Small intestine (tissue), 7 donors: Measurements from ENCODE around the gene SLC25A25. TPM values are rescaled to one million over a fixed set of nuclear protein-coding genes. Genes with fewer than 3 reads are reported as not detected.
"Not testable (repeated sequence)": the region's sequence is repeated elsewhere in the genome, so short reads cannot be mapped to it uniquely, and the experiment has no call there.

Source experiments
- DNase-seq, 2 donors: peaks; one replicate each; pipeline versions ENCODE4 v3.0.0 to v3.0.0-alpha.2; 2013
- FAIRE-seq: peaks from 2 replicates; lab custom pipeline; 2012; peaks lifted over from hg19 to GRCh38; lab: Jason Lieb, UNC
- H3K27ac ChIP-seq, 3 donors: one replicate each; pipeline ENCODE4 v1.5.1; 2013; ENCODE audit warnings: low read length in 2 of 3, mild to moderate bottlenecking in 2 of 3, control low read depth in 1 of 3, inconsistent platforms in 1 of 3, low read depth in 1 of 3, moderate library complexity in 1 of 3
- H3K27me3 ChIP-seq, 3 donors: one replicate each; pipeline ENCODE4 v1.6.1; 2013; ENCODE audit warnings: low read length in 3 of 3, inconsistent platforms in 1 of 3; ENCODE audit not compliant: control insufficient read depth in 3 of 3, insufficient read depth in 3 of 3
- H3K36me3 ChIP-seq, 3 donors: one replicate each; pipeline ENCODE4 v1.6.1; 2013; ENCODE audit warnings: low read length in 3 of 3, inconsistent platforms in 1 of 3, low read depth in 1 of 3, mild to moderate bottlenecking in 1 of 3, moderate library complexity in 1 of 3; ENCODE audit not compliant: control insufficient read depth in 3 of 3, insufficient read depth in 2 of 3
- H3K4me1 ChIP-seq, 3 donors: one replicate each; pipeline ENCODE4 v1.6.1; 2013; ENCODE audit warnings: low read length in 2 of 3, inconsistent platforms in 1 of 3, low read depth in 1 of 3, mild to moderate bottlenecking in 1 of 3, moderate library complexity in 1 of 3; ENCODE audit not compliant: control insufficient read depth in 3 of 3, insufficient read depth in 2 of 3
- H3K4me3 ChIP-seq, 3 donors: one replicate each; pipeline ENCODE4 v1.5.1; 2013; ENCODE audit warnings: low read length in 3 of 3, control low read depth in 1 of 3, inconsistent platforms in 1 of 3, low read depth in 1 of 3, mild to moderate bottlenecking in 1 of 3, moderate library complexity in 1 of 3
- H3K9me3 ChIP-seq, 2 donors: one replicate each; pipeline ENCODE4 v1.6.1; 2013; ENCODE audit warnings: low read depth in 1 of 2, low read length in 1 of 2; ENCODE audit not compliant: control insufficient read depth in 2 of 2, insufficient read depth in 1 of 2
- WGBS, 3 donors: extraction: QIAGEN DNeasy Blood & Tissue Kit; methylation state at CpG; one replicate each; pipeline ENCODE4 v1.1.7; 2013; 5-methylcytosine and 5-hydroxymethylcytosine counted together
- polyA plus RNA-seq, 4 donors: library from polyadenylated mRNA; stranded (reverse) in 3 of 4; unstranded in 1 of 4; fragments of 200-250 nt in 3 of 4; fragments of 120-200 nt in 1 of 4; gene quantifications; one replicate each; pipeline versions ENCODE4 v1.2.1 to v1.2.3, GENCODE V29; 2013
- donor health status: healthy with polysubstance abuse.
- donor health status: control.
- donor health status: control.
- donor health status: Bipolar disorder and iron deficiency.
- donor health status: healthy.

Gene SLC25A25
- polyA plus RNA-seq, 4 donors = 15.5 to 26.2 (median 20.1) TPM

DNA sequence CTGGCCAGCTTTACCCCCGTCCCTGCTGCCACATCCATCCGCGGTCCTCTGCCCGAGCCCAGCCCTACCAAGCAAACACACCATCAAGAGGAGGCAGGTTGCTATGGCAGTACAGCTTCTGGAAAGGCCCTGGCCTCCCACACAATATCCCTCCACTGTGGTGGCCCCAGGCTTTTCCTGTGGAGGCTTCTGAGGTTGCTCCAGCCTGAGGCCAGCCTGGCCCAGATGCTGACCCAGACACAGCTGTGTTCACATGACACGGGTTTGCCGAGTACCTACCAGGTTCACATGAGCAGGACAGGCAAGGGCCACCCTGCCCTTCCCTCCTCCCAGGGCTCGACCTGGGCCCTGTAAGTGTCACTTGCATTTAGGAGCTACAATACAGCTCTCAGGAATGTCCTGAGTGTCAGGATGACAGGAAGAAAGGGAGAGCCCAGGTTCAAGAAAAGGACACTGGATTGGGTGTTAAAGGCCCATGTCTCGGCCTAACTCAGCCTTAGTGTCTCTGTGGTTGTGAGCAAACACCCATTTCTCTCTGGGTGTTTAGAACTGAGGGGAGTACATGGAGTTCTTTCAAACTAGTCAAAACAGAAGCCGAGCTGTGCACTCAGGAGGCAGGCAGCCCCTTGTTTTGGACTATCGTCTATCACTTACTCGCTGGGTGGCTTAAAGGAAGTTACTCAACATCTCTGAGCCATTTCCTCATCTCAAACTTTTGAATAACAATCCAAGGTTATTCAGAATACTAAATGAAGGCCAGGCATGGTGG is 41.1 kb upstream of the SLC25A25 start:
- H3K4me1 ChIP-seq = no peaks in the 10 kb centered on the region
- FAIRE-seq = no peak
- DNase-seq = peak in 1 of 2 donors; percentile 48
- H3K36me3 ChIP-seq = no peaks in the 10 kb centered on the region
- 59 to 75% (median 71%) methylated on average over 11 of the region's 11 CpGs for WGBS, 3 donors
- peak overlapping the region in 2 of 3 donors; percentile 78 to 98 for H3K27ac ChIP-seq
- H3K9me3 ChIP-seq = no peaks in the 10 kb centered on the region
- H3K27me3 ChIP-seq = no peaks in the 10 kb centered on the region
- H3K4me3 ChIP-seq = no peak overlapping the region

DNA sequence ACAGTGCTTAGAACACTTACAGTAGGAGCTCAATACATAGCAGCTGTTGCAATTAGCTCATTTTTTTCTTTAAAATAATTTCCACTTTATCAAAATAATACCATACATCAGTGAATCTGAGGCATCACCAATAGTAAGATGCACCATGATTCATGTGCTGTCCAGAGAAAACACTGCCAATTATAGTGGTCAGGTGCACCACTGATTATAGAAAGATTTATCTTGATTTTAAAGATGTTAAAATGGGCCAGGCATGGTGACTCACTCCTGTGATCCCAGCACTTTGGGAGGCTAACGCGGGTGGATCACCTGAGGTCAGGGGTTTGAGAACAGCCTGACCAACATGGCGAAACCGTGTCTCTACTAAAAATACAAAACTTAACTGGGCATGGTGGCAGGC is 40.3 kb upstream of the SLC25A25 start:
- Histone ChIP-seq H3K4me1 (no peaks in the 10 kb centered on the region), H3K27ac (peak overlapping the region in 1 of 3 donors; percentile 60)
- 76 to 86% (median 81%) methylated on average over 4 of the region's 4 CpGs for WGBS, 3 donors

DNA sequence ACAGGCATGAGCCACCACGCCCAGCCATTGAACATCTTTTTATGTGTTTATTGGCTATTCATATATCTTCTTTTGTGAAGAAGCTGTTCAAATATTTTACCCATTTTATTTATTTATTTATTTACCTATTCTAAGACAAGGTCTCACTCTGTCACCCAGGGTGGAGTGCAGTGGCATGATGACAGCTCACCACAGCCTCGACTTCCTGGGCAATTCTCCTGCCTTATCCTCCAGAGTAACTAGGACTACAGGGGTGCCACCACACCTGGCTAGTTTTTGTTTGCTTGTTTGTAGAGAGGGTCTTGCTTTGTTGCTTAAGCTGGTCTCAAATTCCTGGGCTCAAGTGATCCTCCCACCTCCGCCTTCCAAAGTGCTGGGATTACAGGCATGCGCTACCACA is 34.4 kb upstream of the SLC25A25 start:
- Histone ChIP-seq H3K36me3 (no peaks in the 10 kb centered on the region), H3K27ac (no peak overlapping the region), H3K27me3 (no peaks in the 10 kb centered on the region), H3K9me3 (no peaks in the 10 kb centered on the region), H3K4me3 (no peak overlapping the region), H3K4me1 (peaks cover 0 to 2% (median 0%) of the 10 kb centered on the region in 3 donors)
- WGBS, 3 donors = 65 to 83% (median 74%) methylated on average over 4 of the region's 4 CpGs
- FAIRE-seq = no peak
- DNase-seq = no peak

More for the DNA sequence above, 40.3 kb upstream of the SLC25A25 start:
- Histone ChIP-seq H3K4me3 (no peak overlapping the region), H3K9me3 (no peaks in the 10 kb centered on the region), H3K27me3 (no peaks in the 10 kb centered on the region), H3K36me3 (no peaks in the 10 kb centered on the region)
- DNase-seq (no peak), FAIRE-seq (no peak)

DNA sequence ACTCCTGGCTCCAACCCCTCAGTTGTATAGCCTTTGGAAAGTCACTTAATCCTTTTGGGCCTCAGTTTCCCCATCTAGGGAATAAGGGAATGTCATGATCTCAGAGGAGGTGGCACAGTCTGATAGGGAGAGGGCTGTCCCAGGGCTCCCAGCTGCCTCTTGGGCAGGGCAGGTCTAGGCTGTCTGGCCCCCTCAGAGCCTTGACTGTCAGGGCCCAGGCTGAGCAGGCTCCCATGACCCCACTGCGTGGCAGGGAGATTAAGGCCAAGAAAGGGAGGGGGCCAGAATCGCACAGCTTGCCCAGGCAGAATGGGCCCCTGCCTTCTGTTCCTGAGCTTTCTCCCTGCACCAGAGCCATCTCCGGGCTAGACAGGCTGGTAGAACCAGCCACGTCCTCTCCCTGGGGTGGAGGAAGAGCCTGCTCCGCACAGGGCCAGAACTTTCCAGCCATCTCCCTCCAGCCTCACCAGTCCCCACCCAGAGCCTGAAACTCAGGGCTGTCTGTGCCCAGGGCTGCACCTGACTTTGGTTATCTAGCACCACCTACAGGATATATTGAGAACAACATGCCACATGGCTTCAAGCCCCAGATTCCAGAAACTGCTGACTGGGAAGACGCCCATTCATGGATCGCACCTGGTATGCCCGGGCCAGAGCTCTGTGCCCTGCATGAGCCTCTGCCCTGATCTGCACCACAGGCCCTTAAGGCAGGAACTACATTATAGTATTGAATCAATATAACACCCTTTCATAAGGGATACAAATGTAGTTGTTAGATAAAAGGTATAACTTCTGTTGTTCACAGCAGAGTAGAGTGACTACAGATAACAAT is 33.0 kb upstream of the SLC25A25 start:
- peak; percentile 93 to 95 for DNase-seq
- H3K27me3 ChIP-seq = no peaks in the 10 kb centered on the region
- no peaks in the 10 kb centered on the region for H3K9me3 ChIP-seq
- no peak for FAIRE-seq
- H3K4me3 ChIP-seq = no peak overlapping the region
- peaks cover 0 to 2% (median 0%) of the 10 kb centered on the region in 3 donors for H3K4me1 ChIP-seq
- H3K27ac ChIP-seq = peak overlapping the region in 1 of 3 donors; percentile 2
- 20 to 32% (median 28%) methylated on average over 8 of the region's 8 CpGs for WGBS, 3 donors
- H3K36me3 ChIP-seq = no peaks in the 10 kb centered on the region

DNA sequence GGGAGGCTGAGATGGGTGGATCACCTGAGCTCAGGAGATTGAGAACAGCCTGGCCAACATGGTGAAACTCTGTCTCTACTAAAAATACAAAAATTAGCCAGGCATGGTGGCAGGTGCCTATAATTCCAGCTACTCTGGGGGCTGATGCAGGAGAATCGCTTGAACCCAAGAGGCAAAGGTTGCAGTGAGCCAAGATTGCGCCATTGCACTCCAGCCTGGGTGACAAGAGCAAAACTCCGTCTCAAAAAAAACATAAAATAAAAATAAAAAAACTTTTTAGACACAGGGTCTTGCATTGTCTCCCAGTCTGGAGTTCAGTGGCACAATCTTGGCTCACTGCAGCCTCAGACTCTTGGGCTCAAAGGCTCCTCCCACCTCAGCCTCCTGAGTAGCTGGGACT is 31.5 kb upstream of the SLC25A25 start:
- not testable (repeated sequence) for H3K27me3 ChIP-seq, DNase-seq, H3K36me3 ChIP-seq, H3K9me3 ChIP-seq, H3K4me3 ChIP-seq, H3K4me1 ChIP-seq, H3K27ac ChIP-seq, FAIRE-seq
- WGBS, 3 donors = 70 to 82% (median 74%) methylated on average over 3 of the region's 3 CpGs

DNA sequence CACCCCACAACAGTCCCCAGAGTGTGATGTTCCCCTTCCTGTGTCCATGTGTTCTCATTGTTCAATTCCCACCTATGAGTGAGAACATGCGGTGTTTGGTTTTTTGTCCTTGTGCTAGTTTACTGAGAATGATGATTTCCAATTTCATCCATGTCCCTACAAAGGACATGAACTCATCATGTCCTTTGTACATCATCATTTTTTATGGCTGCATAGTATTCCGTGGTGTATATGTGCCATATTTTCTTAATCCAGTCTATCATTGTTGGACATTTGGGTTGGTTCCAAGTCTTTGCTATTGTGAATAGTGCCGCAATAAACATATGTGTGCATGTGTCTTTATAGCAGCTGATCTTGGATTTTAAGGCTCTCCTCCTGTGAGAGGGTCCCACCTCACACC is 27.2 kb upstream of the SLC25A25 start:
- 77 to 90% (median 90%) methylated on average over 2 to 3 of the region's 3 CpGs for WGBS, 3 donors
- not testable (repeated sequence) for H3K9me3 ChIP-seq, H3K4me3 ChIP-seq, H3K27ac ChIP-seq, H3K36me3 ChIP-seq, DNase-seq, H3K27me3 ChIP-seq, H3K4me1 ChIP-seq, FAIRE-seq

DNA sequence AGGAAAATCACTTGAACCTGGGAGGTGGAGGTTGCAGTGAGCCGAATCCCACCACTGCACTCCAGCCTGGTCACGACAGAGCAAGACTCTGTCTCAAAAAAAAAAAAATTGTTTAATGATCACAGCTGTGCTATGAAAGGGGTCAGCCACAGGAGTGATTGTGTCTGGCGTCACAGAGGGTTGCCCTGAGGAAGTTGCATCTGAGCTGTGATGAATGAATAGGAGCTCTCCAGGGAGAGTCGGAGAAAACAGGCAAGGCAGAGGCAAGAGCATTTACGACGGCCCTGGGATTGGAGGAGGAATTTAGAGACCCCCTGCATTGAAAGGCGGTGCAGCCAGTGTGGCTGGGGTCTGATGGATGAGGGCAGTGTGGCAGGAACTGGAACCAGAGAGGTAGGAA is 26.0 kb upstream of the SLC25A25 start:
- H3K4me3 ChIP-seq = no peak overlapping the region
- peaks cover 0 to 8% (median 0%) of the 10 kb centered on the region in 3 donors for H3K4me1 ChIP-seq
- no peaks in the 10 kb centered on the region for H3K36me3 ChIP-seq
- no peaks in the 10 kb centered on the region for H3K9me3 ChIP-seq
- 81 to 91% (median 91%) methylated on average over 7 of the region's 7 CpGs for WGBS, 3 donors
- no peak for DNase-seq
- no peaks in the 10 kb centered on the region for H3K27me3 ChIP-seq
- FAIRE-seq = no peak
- no peak overlapping the region for H3K27ac ChIP-seq

DNA sequence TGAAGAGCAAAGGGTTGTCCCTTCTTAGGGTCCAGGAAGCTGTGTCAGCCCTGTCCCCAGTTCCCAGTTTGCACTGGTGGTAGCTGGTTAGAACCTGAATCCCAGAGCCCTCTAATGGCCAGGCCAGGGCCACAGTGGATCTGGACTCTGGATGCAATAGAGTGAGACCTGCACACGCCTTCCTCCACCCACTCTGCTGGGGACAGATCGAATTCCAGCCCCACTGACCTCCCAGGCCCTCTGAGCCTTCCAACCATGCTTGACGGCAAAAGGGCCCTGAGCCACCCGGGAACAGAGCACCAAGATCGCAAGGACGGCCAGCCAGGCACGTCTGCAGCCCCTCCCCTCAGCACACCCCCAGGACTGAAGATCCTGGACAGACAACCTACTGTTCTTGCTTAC is 24.6 kb upstream of the SLC25A25 start:
- no peak for FAIRE-seq
- peak overlapping the region in 1 of 3 donors; percentile 26 for H3K27ac ChIP-seq

More for the DNA sequence above, 24.6 kb upstream of the SLC25A25 start:
- 43 to 71% (median 66%) methylated on average over 6 to 7 of the region's 7 CpGs for WGBS, 3 donors
- no peaks in the 10 kb centered on the region for H3K27me3 ChIP-seq
- peaks cover 0 to 8% (median 0%) of the 10 kb centered on the region in 3 donors for H3K4me1 ChIP-seq
- H3K36me3 ChIP-seq = no peaks in the 10 kb centered on the region
- DNase-seq = peak; percentile 64 to 65
- no peak overlapping the region for H3K4me3 ChIP-seq
- H3K9me3 ChIP-seq = no peaks in the 10 kb centered on the region
